HG03457 (cell line): Measurements from ENCODE around the gene TARBP2.

Experiments used
- ATAC-seq: cut with Tn5 transposase; IDR thresholded peaks from one replicate; pipeline ENCODE4 v1.9.1; 2021; ENCODE audit warnings: moderate number of reproducible peaks; ENCODE audit not compliant: unreplicated experiment

The TARBP2 gene

DNA sequence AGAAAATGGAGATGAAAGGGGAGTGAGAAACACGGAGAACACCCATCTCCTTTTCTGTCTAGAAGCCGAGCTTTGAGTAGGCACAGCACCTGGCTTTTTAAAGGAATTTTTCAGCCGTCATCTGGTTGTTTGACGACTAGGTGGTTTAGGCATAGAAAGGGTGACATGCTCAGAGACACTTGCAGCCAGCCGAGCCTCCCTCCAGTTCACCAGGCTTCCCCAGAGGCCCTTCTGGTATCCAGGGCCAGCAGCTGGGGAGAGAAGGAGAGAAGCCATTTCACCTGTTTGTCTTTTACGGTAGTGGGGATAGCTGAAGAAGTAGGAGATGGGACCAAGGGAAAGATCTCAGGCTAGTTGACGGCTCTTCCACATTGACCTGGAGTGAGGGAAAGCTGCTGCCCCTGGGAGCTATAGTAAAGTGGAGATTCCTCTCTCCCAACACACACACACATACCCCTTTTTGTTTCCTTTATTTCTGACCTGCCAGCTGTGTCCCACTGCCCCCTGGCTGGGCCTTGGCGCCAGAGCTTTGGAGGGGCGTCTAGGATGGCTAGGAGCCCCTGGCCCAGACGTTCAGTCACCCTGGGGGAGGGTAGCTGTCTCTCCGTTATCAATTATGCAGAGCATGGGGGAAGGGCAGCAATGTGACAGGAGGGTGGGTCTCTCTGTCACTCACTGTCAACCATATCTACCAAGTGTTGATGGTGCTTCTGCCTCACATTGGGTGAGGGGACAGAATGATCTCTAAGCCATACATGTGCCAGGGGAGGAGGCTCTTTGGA lies 7.3 kb upstream of the TARBP2 start:
- ATAC-seq = no peak

DNA sequence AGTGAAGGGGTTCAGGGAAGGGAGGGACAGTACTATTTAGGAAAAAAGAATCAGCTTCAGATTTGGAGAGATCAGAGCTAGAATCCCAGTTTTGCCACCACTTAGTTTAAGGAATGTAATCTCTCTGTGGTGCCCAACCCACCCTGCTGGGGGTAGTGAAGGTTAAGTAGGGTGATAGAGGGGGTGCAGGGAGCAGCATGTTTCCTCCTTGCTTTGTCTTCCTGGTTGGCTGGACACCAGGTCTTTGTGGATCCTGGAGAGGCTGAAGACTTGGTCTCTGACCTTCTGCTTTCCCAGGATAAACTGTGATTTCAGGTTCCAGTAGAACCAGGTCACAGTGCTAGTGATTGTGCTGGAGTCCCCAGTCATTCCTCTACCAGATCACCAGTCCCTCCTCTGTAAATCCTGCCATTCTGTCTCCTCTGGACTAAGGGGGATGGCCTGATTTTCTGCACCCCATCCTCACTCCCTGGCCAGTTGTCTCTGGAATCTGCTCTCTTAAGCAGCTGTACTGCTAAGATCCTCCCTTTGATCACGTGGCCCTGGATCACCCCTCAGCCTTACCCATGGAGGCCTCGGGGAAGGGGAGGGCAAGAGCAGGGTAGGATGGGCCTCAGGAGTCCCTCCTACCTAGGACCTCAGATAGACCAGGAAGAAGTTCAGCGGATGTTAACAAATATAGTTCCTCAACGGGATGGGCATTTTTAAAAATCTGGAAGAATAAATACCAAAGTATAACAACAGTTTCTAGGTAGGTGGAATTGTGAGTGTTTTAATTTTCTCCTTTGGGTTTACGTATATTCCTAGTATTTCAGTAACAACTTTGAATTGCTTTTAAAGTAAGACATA lies 5.0 kb upstream of the TARBP2 start:
- ATAC-seq = no peak

DNA sequence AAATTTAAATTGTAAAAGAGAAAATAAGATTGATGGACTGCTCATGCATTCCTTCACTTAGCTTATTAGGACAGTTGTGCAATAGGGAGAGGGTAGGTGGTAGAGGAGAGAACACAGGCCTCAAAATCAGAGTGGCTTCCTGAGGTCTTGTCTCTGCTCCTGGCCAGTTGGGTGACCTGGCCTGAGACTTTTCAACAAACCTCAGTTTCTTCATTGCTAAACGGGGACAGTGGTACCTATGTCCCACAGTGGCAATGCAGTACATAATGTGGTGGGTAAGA lies 4.4 kb upstream of the TARBP2 start:
- ATAC-seq = no peak

DNA sequence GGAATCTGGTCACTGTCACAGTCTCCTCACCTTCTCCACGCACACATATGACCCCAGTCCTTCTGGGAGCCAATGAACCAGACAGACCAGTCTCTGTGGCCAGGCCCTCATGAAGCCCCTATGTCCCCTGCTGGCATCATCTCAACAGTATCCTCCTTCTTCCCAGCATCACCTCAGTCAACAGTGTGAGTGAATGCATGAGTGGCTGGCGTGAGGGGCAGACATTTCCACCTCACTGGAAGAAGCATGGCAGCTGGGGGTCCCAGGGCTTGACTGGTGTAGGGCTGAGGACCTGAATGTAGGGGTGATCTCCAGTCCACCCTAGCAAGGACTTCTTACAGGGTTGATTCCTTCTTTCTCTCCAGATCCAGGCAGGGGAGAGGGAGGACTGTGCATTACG lies 3.6 kb upstream of the TARBP2 start:
- no peak for ATAC-seq

DNA sequence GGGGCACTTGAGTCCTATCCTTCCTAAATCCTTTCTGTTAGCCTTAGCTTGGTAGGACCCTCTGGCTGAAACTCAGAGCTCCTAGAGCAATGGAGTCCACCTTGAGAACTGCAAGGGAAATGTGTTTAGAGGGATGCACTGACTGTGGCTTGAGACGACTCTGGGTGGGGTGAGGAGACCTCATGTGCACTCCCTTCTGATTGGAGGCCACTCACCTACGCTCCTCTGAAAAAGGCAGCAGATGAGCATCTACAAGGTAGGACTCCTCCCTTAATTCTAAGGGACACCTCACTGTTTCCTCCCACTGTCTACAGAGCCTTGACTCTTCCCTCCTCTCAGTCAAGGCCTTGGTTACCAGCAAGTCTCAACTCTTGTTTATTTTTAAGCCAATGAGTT lies 2.9 kb upstream of the TARBP2 start:
- no peak for ATAC-seq

DNA sequence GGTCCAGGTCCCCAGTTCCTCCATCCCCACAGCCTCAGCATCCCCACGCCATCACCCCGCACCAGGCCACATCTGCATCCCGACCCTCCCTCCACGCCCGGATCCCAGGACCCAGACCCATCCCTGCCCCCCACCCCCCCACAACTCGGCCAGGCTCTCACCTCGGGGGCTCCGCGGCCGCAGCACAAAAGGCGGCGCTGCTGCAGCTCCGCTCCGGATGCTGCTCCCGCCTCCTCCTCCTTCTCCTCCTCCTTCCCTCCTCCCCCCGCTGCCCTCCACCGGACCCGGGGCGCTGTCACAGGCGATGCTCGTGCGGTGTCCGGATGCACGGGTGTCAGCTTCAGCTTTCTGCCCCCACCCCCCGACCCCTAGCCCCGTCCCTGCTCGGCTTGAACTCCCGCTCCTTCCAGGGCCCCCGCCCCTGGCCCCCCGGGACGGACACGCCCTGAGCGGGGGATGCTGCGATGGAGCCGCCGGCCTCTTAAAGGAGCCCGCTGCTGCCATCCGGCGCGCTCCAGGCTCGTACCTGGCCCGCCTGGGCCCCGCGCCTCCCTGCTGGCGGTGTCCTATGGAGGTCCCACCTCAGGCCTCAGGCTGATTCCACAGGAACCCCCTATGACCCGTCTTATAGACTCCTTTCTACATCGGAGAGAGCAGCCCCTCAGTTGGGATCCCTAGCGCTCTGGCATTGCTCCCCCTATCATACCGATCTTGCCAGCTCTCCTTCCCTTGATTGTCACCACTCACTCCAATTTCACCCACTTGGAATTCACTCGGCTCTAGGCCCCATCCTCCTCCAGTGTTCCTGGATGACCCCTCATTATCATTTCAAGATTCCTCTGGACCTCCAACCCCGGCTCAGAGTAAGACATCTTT lies 1.6 kb upstream of the TARBP2 start, which contains the start of gene MAP3K12:
MAP3K12 (minus strand) TSS at position 193 of the 876 bp plus-strand sequence. CDS start 12,067 bp downstream, outside the sequence.
- ATAC-seq = no peak

DNA sequence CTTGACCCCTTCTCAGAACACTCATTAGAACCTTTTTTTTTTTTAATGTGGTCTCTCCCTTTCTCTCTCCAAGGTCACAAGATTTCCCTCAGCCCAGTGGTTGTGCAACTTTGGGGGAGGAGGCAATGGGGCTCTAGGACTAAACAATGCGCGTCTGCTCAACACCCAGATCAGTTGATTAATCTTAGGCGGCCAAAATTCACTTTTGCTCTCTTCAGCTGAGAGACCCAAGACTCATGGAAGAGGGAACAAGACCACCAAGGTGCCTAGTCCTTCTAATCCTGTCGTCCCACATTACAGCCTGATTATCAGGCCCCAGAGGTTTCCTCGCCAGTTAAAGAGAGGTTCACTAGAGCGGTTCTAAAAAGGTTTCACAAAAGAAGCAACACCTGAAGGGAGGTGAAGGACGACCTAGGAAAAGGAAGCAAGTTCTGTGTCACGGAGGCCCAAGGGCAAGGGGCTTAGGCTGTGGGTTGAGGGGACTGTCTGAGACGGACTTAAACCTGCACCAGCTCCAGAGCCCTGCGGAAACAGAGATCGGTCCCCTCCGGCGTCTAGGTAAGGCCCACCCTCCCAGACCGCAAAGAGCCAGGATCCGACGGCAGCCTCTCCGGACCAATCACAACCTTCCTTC lies 824 bp upstream of the TARBP2 start:
- ATAC-seq = no peak

DNA sequence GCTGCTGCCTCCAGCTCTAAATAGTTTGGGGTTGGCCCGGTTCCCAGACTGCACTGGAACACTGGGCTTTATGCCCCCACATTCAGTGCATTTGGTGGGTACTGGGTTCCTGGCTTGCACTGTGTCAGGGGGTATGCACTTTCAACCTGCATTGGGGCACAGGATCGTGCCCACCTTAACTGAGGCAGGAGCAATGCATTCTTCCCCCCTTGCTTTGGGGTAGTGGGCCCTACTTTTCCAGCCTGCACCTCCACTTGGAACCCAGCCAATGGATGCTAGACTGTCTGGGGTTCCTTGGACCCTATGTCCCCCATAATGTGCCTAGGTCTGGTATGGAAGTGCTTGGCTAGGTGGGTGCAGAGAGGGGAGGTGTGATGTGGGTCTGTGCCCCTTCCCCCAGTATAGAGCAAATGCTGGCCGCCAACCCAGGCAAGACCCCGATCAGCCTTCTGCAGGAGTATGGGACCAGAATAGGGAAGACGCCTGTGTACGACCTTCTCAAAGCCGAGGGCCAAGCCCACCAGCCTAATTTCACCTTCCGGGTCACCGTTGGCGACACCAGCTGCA lies 615 bp downstream of the TARBP2 start:
- no peak for ATAC-seq

DNA sequence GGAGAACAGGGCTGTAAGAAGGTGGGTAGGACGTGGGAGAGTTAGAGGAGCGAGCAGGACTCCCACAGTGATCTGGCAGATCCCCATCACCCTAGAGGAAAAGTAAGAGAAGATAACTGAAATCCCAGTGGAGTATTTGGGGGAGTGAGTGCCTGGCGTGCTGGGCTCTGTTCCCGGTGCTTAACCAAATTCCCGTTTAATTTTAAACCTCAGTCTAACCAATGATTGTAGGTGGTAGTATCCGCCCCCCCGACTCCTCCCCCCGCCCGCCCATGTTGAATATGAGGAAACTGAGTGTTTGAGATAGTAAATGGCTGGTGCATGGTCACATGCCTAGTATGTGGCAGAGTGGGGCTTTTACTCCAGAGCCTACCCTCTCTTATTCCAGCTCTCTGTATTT lies 1.2 kb downstream of the TARBP2 start:
- no peak for ATAC-seq

DNA sequence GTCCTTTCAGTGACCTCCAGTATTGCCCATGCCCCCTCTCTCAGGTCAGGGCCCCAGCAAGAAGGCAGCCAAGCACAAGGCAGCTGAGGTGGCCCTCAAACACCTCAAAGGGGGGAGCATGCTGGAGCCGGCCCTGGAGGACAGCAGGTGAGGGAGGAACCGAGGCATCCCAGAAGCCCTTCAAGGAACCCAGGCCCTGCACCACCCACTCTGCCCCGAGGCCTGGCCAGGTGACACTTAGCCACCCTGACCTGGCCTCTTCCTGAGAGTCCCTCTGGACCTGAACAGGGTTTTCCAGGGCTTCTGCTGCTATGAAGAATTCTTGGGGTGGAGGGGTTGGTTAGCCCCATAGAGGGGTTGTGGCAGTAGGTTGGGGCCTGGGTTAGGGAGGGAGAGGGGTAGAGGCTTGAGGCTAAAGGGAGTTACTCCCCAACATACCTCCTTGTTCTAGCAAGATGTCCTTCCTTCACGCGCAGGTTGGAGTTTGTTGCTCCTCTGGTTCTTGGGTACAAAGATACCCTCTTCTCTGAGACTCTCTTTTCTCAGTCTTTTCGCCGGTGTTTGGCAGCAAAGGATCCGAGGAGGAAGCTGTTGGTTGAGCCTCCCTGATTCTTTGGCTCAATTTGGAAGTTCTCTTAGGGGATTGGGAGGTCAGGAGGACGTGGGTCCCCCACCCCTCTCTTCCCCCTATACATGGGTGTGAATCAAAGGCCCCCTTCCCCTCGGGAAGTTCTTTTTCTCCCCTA lies 2.1 kb downstream of the TARBP2 start:
- no peak for ATAC-seq

DNA sequence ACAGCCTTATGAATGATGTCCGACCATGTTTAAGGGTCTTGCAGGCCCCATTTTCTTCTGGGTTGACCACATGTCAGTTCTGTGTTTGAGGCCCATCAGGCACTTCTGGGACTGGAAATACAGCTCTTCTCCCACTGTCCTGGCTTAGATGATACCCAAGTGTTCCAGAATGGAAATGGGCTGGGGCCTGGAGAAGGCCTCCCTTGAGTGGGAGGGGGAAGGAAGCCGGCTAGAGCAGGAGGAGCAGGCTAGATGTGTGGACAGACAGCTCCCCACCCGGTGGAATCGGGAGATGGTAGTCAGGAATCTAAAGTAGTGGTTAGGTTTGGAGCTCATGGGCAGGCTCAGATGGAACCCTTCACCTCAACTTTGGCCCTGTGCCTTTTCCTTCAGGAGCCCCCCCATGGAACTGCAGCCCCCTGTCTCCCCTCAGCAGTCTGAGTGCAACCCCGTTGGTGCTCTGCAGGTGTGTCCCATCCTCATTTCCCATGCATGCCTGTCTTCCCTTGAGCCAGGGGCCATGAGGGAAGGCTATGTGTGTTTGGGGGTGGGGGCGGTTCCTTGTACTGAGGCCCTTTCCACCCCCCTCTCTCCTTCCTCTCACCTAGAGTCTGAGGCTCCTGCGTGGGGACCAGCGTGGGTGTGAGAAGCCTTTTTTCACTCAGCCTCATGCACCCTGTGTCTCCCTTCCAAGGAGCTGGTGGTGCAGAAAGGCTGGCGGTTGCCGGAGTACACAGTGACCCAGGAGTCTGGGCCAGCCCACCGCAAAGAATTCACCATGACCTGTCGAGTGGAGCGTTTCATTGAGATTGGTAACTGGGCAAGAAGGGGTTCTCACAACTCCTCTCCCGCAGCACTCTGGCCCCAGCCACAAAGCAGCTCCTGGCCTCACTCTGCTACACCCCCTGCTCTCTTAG lies 3.2 kb downstream of the TARBP2 start:
- no peak for ATAC-seq

DNA sequence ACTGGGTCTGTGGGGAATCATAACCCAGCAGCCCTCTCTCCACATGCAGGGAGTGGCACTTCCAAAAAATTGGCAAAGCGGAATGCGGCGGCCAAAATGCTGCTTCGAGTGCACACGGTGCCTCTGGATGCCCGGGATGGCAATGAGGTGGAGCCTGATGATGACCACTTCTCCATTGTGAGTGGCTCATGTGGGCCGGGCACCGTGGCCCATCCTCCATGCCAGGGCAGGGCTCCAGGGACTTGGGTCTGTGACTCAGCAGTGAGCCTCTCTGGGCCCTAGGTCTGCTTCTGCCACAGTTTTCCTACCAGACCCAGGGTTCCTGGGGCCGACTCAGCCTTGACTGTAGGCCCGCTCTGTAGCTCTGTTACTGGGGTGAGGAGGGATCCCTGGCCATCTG lies 4.0 kb downstream of the TARBP2 start:
- no peak for ATAC-seq

DNA sequence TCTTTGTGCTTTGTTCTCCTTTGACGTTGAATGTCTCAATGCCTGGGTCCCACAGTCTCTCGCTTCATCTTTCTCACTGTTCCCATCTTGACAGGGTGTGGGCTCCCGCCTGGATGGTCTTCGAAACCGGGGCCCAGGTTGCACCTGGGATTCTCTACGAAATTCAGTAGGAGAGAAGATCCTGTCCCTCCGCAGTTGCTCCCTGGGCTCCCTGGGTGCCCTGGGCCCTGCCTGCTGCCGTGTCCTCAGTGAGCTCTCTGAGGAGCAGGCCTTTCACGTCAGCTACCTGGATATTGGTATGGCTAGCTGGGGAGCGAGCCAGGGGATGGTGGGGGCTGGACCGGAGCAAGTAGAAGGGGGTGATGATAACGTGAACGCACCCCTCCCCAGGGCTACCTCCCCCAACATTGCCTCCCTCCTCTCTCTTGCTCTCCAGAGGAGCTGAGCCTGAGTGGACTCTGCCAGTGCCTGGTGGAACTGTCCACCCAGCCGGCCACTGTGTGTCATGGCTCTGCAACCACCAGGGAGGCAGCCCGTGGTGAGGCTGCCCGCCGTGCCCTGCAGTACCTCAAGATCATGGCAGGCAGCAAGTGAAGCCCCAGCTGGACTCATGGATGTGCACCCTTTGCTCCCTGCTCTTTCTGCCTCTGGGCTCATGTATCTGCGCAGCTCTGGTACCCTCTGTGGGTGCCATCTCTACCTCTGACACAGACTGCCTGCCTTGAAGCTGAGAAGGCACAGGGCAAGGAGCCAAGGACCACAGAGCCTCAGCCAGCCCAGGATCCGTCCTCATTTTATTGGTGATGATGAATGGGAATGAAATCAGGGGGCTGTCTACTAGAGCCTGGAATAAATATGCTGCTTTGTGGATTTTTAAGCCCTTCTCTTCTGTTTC lies 4.7 kb downstream of the TARBP2 start:
- no peak for ATAC-seq

DNA sequence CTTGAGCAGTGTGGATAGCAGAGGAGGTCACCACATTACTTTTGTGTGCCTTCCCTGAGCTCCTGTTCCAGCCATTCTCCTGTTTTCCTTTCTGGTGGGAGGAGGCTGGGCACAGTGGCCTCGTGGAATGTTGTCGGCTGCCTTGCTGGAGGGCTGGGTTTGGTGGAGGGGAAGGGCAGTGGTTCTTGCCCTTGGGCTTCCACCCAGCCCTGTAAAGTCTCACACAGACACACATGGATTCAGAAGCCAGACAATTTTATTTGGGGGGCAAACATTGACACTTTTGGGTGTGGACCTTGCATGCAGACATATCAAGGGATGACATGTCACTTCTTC lies 5.3 kb downstream of the TARBP2 start:
- no peak for ATAC-seq

DNA sequence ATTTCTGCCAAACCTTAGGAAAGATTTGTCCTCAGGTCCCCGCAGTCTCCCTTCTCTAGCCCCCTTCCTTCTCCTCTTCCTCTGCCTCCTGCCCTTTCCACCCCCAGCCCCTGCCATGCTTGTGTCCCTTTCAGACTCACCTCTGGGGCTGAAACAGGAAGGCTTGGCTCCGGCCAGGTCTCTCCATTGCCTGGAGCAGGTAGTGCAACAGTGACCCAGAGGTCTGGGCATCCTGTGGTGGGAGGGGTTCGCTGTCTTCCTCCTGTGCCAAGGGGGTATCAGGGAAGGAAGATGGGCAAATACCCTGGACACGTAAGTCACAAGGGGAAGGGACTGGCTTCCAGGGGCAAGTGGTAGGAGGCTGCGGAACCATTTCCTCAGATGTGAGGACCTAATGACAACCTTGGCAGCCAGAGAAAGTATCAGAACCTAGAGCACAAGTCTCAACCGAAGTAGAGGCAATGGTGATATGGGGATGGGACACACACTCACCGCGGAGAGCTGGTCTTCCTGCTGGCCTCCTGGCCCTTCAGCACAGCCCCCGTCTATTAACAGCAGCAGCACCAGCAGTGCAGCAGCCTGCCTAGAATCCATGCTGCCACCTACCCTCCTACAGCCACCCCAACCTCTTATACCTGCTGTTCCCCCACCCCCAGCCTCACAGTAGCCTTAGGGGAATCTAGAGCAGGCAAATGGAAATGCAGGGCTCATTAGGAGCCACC lies 6.0 kb downstream of the TARBP2 start, which contains the start of gene NPFF:
NPFF (minus strand) TSS at position 604 of the 722 bp plus-strand sequence; CDS start at position 594, 10 bp downstream.
- ATAC-seq = no peak

DNA sequence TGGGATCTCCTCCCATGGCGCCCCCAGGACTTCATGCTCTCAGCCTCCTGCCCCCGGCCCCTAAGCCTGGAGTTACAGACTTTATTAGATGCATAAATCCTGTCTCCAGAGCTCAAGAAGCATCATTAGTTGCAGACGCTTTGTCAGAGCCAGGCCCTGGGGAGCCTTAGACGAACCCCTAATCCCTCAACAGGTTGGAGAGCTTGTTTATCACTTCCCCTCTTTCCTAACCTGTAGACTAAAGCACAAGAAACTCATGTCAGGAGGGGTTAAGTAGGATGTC lies 6.5 kb downstream of the TARBP2 start:
- ATAC-seq = no peak

DNA sequence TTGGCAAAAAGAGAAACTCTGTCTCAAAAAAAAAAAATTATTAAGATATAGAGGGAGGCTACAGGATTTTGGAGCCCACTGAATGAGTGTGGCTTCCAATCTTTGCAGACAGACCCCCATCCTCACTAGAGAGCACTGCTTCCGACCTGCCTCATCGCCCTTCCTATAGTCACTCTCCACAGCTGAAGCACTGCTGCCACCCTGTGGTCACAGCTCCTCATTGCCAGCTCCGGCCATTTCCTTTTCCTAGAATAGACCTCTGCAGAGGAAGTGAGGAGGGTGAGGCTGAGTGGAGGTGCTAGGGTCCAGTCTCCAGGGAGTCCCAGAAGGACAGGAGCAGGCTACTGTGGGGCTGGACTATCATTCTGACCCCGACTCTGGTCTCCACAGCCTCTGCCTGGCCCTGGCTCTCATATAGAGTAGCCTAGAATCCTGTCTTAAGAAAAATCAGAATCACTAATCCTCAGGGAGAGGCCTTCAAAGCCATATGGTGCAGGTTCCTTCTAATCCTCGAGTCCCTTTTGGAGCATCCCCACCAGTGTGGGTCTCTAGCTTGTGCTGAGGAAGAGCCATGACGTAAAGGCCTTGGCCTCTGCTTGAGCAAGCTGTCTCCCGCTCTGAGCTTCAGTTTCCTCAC lies 7.6 kb downstream of the TARBP2 start:
- ATAC-seq = peak; percentile 66
